CD1c-positive myeloid dendritic cell (primary cell): ENCODE measurements around the gene SRRT.
"Not testable (repeated sequence)": the region's sequence is repeated elsewhere in the genome, so short reads cannot be mapped to it uniquely, and the experiment has no call there.

Source experiments
- DNase-seq: peaks from one replicate; pipeline ENCODE4 v3.0.0-alpha.2; 2016; ENCODE audit errors: extremely low spot score

Gene SRRT

GRCh38 chr7:100935381-100935780, 60.5 kb downstream of the SRRT start:
- not testable (repeated sequence) for DNase-seq

GRCh38 chr7:100936167-100936566, 61.3 kb downstream of the SRRT start:
- not testable (repeated sequence) for DNase-seq
